GM12878 (cell line): ENCODE measurements around the gene PTP4A1. TPM values are rescaled to one million over a fixed set of nuclear protein-coding genes. Genes with fewer than 3 reads are reported as not detected.
"Not testable (repeated sequence)": the region's sequence is repeated elsewhere in the genome, so short reads cannot be mapped to it uniquely, and the experiment has no call there.

Experiments
- ATAC-seq: fragments of 200-7000 bp; cut with Tn5 transposase; 3 replicates; pipeline ENCODE4 v1.9.1; 2020; ENCODE audit warnings: mild to moderate bottlenecking, moderate library complexity
- BruUV-seq: library from RNA; stranded (reverse); fragments of 400-500 nt; replicated peaks from 2 replicates; lab custom pipeline; 2021; lab: Mats Ljungman, UMichigan
- CTCF ChIA-PET: fragments of 300-600 bp; sonication (Branson Sonifier 250); formaldehyde crosslinking; extraction: SDS; loops from one replicate; lab custom pipeline; 2021; ENCODE audit warnings: inconsistent platforms; lab: Yijun Ruan, JAX
- POLR2A ChIA-PET: fragments of 350-600 bp; formaldehyde crosslinking; extraction: SDS; loops from one replicate; lab custom pipeline; 2021; ENCODE audit warnings: inconsistent platforms; lab: Charles Lee
- RAD21 ChIA-PET: fragments of 300-600 bp; sonication (Branson Sonifier 250); formaldehyde crosslinking; loops from one replicate; lab custom pipeline; 2023; ENCODE audit warnings: antibody characterized with exemption; ENCODE audit not compliant: unreplicated experiment; lab: Charles Lee
- SMC1A ChIA-PET: fragments of 300-600 bp; sonication (Branson Sonifier 250); formaldehyde crosslinking; loops from one replicate; lab custom pipeline; 2023; ENCODE audit not compliant: unreplicated experiment, uncharacterized antibody; lab: Charles Lee
- DNase-seq: peaks from one replicate; pipeline ENCODE4 v3.0.0-alpha.2; 2011; ENCODE audit warnings: low read depth, low spot score
- FAIRE-seq: peaks from 3 replicates; lab custom pipeline; 2011; peaks lifted over from hg19 to GRCh38; lab: Jason Lieb, UNC
- H2AFZ ChIP-seq: 2 replicates; pipeline ENCODE4 v1.6.0; 2011; ENCODE audit warnings: low read depth, low read length, control low read depth; ENCODE audit not compliant: control insufficient read depth
- H3K27ac ChIP-seq: 2 replicates; pipeline ENCODE4 v1.5.1; 2011; ENCODE audit warnings: control low read depth; ENCODE audit not compliant: control insufficient read depth, insufficient read depth
- H3K27me3 ChIP-seq, 2 experiments: replicated peaks in 1 of 2; 2 replicates each; pipeline versions ENCODE4 v1.6.0 to v1.6.1; 2011; ENCODE audit warnings: low read length in 1 of 2; ENCODE audit not compliant: control insufficient read depth in 2 of 2, insufficient read depth in 2 of 2
- H3K36me3 ChIP-seq, 2 experiments: 2 replicates each; pipeline ENCODE4 v1.5.1; 2011; ENCODE audit warnings: low read length in 1 of 2; ENCODE audit not compliant: control insufficient read depth in 2 of 2, insufficient read depth in 2 of 2
- H3K4me1 ChIP-seq: 2 replicates; pipeline ENCODE4 v1.6.1; 2011; ENCODE audit warnings: mild to moderate bottlenecking, low read length, moderate library complexity, mixed read lengths; ENCODE audit not compliant: control insufficient read depth, insufficient read depth
- H3K4me2 ChIP-seq: 2 replicates; pipeline ENCODE4 v1.6.0; 2011; ENCODE audit warnings: control low read depth; ENCODE audit not compliant: control insufficient read depth, insufficient read depth
- H3K4me3 ChIP-seq: fragments of 200-600 bp; sonication (generic); 2 replicates; pipeline ENCODE4 v1.5.1; 2016
- H3K79me2 ChIP-seq: 2 replicates; pipeline ENCODE4 v1.6.0; 2011; ENCODE audit warnings: low read length; ENCODE audit not compliant: control insufficient read depth, insufficient read depth
- H3K9ac ChIP-seq: 2 replicates; pipeline ENCODE4 v1.8.0; 2011; ENCODE audit warnings: low read length, control low read depth, mixed read lengths; ENCODE audit not compliant: control insufficient read depth, insufficient read depth
- H3K9me3 ChIP-seq: replicated peaks from 3 replicates; pipeline ENCODE4 v1.5.1; 2011; ENCODE audit warnings: mild to moderate bottlenecking, low read length; ENCODE audit not compliant: control insufficient read depth, insufficient read depth
- H4K20me1 ChIP-seq: 2 replicates; pipeline ENCODE4 v1.6.0; 2011; ENCODE audit not compliant: control insufficient read depth, insufficient read depth
- POLR2A ChIP-seq: IDR thresholded peaks from 2 replicates; pipeline ENCODE4 v1.6.1; 2011; ENCODE audit warnings: low read depth, mild to moderate bottlenecking, low read length
- POLR2AphosphoS5 ChIP-seq: IDR thresholded peaks from 2 replicates; pipeline ENCODE4 v1.6.1; 2011; ENCODE audit warnings: mild to moderate bottlenecking, low read length, inconsistent platforms
- SIX5 ChIP-seq: IDR thresholded peaks from 2 replicates; pipeline ENCODE4 v1.6.1; 2011; ENCODE audit warnings: mild to moderate bottlenecking, low read depth, low read length, moderate library complexity; ENCODE audit not compliant: severe bottlenecking
- WGBS: methylation state at CpG from one replicate; pipeline ENCODE4 v1.1.6; 2016; ENCODE audit warnings: low lambda C conversion rate; ENCODE audit not compliant: insufficient replicate concordance, insufficient coverage; ENCODE audit errors: missing lambda C conversion rate; 5-methylcytosine and 5-hydroxymethylcytosine counted together
- in situ Hi-C: fragments of 300-500 bp; cut with MboI; formaldehyde crosslinking; loops from 9 replicates; pipeline ENCODE4 v1.14.3; 2018; ENCODE audit warnings: mixed read lengths
- intact Hi-C: fragments of 100-400 bp; cut with micrococcal nuclease; formaldehyde crosslinking; loops from one replicate; pipeline ENCODE4 v1.14.2; 2022; ENCODE audit not compliant: unreplicated experiment
- polyA plus RNA-seq, 11 experiments: library from polyadenylated mRNA; depleted of rRNA in 4 of 11; unstranded in 6 of 11; stranded (reverse) in 5 of 11; fragments of >200 nt; fragmentation: Nextera tagmentation in 4 of 11; fragmentation: Illumina TruSeq in 1 of 11; extraction: Ambion mirVana in 4 of 11; extraction: Trizol in 1 of 11; gene quantifications; 1 replicate in 1 of 11; 2 replicates in 10 of 11; pipeline versions ENCODE4 v1.2.1 to v1.2.3, GENCODE V29; 2011 to 2016; ENCODE audit warnings: inconsistent platforms in 2 of 11, missing spikeins in 2 of 11, low read depth in 1 of 11
- total RNA-seq, 4 experiments: library from RNA; depleted of rRNA in 3 of 4; stranded (reverse); fragments of >200 nt in 3 of 4; fragmentation: Illumina TruSeq in 1 of 4; extraction: Trizol in 1 of 4; gene quantifications; 2 replicates each; pipeline versions ENCODE4 v1.2.1 to v1.2.3, GENCODE V29; 2013 to 2021

Gene PTP4A1
- total and polyA plus RNA-seq, 10 of the 15 experiments (the other 5 are each of a cell fraction or from before 2014, with no cell fraction given), result 8.5 to 190 (median 46.4) TPM; not detected in 2

DNA sequence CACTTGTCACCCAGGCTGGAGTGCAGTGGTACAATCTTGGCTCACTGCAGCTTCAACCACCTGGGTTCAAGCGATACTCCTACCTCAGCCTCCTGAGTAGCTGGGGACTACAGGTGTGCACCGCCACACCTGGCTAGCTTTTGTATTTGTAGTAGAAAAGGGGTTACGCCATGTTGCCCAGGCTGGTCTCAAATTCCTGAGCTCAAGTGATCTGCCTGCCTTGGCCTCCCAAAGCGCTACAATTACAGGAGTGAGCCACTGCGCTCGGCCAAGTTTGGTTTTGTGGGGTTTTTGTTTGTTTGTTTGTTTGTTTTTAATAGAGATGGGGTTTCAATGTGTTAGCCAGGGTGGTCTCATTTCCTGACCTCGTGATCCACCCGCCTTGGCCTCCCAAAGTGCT, 12.3 kb downstream of the PTP4A1 start:
- TF ChIP-seq SIX5 (no peak), POLR2AphosphoS5 (peak; percentile 27; the same call in 1 of the 2 replicates), POLR2A (0 out of 2 replicates have a peak, but pooled peaks have one; percentile 9)
- FAIRE-seq, result no peak
- Histone ChIP-seq H3K79me2 (no peaks in the 10 kb centered on the region; the same call in 1 of the 2 replicates), H3K4me2 (no peak overlapping the region), H4K20me1 (no peaks in the 10 kb centered on the region), H3K9me3 (no peaks in the 10 kb centered on the region), H3K36me3 (peaks cover 3 to 18% of the 10 kb centered on the region in 2 experiments), H2AFZ (no peak overlapping the region), H3K4me3 (no peak overlapping the region), H3K27ac (no peak overlapping the region), H3K9ac (no peak overlapping the region), H3K4me1 (no peaks in the 10 kb centered on the region), H3K27me3 (no peaks in the 10 kb centered on the region)
- in situ Hi-C loops, result no loop called here
- ChIA-PET CTCF (interaction anchor here (1.5 to 2.1 kb wide), 4 partner anchors 10 to 232 kb away, joined by 3 to 15 read pairs (median 8); no protein-coding TSS in a partner anchor), SMC1A (interaction anchor here (1.4 to 2.6 kb wide), 3 partner anchors 11 to 232 kb away, joined by 4 to 14 read pairs (median 9); no protein-coding TSS in a partner anchor), RAD21 (interaction anchor here (2.1 kb wide), 1 partner anchor 232 kb away, joined by 12 read pairs; no protein-coding TSS in a partner anchor), POLR2A (no interaction called here)
- intact Hi-C loops, result no loop called here
- BruUV-seq, result no TSS peak
- ATAC-seq, result peak; percentile 5
- no peak for DNase-seq
- WGBS, result 98% methylated on average over 8 of the region's 8 CpGs

DNA sequence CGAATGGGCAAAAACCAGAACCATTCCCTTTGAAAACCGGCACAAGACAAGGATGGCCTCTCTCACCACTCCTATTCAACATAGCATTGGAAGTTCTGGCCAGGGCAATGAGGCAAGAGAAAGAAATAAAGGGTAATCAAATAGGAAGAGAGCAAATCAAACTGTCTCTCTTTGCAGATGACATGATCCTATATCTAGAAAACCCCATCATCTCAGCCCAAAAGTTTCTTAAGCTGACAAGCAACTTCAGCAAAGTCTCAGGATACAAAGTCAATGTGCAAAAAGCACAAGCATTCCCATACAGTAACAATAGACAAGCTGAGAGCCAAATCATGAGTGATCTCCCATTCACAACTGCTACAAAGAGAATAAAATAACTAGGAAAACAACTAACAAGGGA, 13.4 kb downstream of the PTP4A1 start:
- FAIRE-seq, BruUV-seq, H3K27ac ChIP-seq, POLR2A ChIA-PET, H3K9ac ChIP-seq, H3K79me2 ChIP-seq, DNase-seq, H3K4me1 ChIP-seq, H3K9me3 ChIP-seq, H4K20me1 ChIP-seq, H3K36me3 ChIP-seq, H3K4me3 ChIP-seq, ATAC-seq, intact Hi-C loops, H3K4me2 ChIP-seq, H3K27me3 ChIP-seq, in situ Hi-C loops, H2AFZ ChIP-seq: not testable (repeated sequence)
- WGBS, result 100% methylated on average over 2 of the region's 2 CpGs
- ChIA-PET CTCF (interaction anchor here (1.5 to 2.1 kb wide), 2 partner anchors 12 to 137 kb away, joined by 3 to 5 read pairs; no protein-coding TSS in a partner anchor), RAD21 (interaction anchor here (1.0 to 1.1 kb wide), 2 partner anchors 179 to 233 kb away, joined by 3 to 5 read pairs; no protein-coding TSS in a partner anchor), SMC1A (interaction anchor here (1.0 to 2.7 kb wide), 3 partner anchors 11 to 209 kb away, joined by 3 to 7 read pairs (median 4); no protein-coding TSS in a partner anchor)
